ENCODE results near the gene SELENOH.

DNA sequence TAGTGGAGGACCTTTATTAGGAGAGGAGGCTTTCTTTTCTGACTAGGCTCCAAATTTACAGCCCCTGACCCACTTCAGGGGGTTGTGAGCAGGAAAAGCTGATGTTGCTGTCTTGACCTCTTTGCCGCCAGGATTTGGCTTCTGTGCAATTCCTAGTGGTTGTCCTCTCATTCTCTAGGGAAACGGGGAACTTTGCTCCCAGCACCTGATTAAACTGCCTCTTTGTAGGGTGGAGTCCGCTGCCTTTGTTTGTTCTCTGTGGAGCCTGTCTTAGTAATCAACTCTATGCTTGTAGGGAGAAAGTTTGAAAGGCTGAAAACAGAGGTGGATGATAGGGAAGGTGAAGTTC, 36.7 kb downstream of the SELENOH start:
- TF ChIP-seq POLR2AphosphoS5 (IDR thresholded peaks at IDR 0.05; ENCODE audit: low read depth, low read length) = no peak
- TF ChIP-seq, protein P1, sequence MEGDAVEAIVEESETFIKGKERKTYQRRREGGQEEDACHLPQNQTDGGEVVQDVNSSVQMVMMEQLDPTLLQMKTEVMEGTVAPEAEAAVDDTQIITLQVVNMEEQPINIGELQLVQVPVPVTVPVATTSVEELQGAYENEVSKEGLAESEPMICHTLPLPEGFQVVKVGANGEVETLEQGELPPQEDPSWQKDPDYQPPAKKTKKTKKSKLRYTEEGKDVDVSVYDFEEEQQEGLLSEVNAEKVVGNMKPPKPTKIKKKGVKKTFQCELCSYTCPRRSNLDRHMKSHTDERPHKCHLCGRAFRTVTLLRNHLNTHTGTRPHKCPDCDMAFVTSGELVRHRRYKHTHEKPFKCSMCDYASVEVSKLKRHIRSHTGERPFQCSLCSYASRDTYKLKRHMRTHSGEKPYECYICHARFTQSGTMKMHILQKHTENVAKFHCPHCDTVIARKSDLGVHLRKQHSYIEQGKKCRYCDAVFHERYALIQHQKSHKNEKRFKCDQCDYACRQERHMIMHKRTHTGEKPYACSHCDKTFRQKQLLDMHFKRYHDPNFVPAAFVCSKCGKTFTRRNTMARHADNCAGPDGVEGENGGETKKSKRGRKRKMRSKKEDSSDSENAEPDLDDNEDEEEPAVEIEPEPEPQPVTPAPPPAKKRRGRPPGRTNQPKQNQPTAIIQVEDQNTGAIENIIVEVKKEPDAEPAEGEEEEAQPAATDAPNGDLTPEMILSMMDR (IDR thresholded peaks at IDR 0.05) = no peak
